Activated CD4-positive, CD25-positive, alpha-beta regulatory T cell treated with anti-CD3 and anti-CD28 coated beads, Interleukin-2, amount 50 U/mL, for 72 hours (primary cell): Measurements from ENCODE around the gene GATC.
"Not testable (repeated sequence)": the region's sequence is repeated elsewhere in the genome, so short reads cannot be mapped to it uniquely, and the experiment has no call there.

Experiments used
- DNase-seq: peaks from one replicate; pipeline ENCODE4 v3.0.0; 2021

Gene GATC

GRCh38 chr12:120437735-120438494, 8.3 kb upstream of the GATC start, which contains the start of gene COX6A1:
Gene COX6A1 (plus strand): TSS chr12:120438113. CDS start chr12:120438127, 14 bp downstream.
- peak; percentile 93 for DNase-seq

DNA sequence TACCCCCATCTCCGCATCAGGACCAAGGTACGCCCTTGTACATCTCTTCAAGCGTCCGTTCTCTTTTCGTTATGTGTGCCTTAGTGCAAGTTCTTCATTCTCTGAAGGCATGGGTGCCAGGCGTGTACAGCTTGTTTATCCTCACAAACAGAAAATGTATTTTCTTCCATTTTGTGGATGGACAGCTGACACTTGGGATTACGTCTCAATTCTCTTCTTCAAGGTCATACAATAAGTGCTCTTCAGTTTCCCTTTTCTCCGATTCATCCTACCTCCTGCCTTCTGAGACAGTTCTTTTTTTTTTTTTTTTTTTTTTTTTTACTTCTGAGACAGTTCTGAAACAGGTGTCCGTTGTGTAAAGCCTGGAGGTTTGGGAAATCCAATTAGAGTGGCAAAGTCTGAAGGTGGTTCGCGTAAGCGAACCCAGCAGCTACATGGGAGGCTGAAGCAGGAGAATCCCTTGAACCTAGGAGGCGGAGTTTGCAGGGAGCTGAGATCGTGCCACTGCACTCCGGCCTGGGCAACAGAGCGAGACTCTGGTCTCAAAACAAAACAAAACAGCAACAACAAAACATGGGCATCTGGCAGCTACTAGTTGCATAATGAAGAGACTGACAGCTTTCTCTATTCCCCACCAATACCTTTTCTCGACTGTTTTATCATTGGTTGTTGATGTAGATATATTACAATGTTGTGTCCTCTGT, 7.6 kb upstream of the GATC start:
- no peak for DNase-seq

- peak; percentile 51 for DNase-seq
Measured at GRCh38 chr12:120439646-120440247, 6.5 kb upstream of the GATC start.

- DNase-seq: no peak
Measured at GRCh38 chr12:120444676-120445075, 1.6 kb upstream of the GATC start.

GRCh38 chr12:120446844-120447178, 567 bp downstream of the GATC start:
- not testable (repeated sequence) for DNase-seq

DNA sequence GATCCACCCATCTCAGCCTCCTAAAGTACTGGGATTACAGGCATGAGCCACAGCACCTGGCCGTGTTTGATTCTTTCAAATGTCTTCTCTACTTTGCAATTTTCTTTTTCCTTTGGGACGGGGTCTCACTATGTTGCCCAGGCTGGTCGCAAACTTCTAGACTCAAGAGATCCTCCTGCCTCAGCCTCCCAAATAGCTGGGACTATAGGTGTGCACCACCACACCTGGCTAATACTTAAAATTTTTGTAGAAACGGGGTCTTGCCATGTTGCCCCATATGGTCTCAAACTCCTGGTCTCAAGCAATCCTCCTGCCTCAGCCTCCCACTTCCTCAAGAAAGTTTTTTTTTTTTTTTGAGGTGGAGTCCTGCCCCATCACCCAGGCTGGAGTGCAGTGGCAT, 1.7 kb downstream of the GATC start:
- DNase-seq: no peak

- DNase-seq: not testable (repeated sequence)
Measured at GRCh38 chr12:120452524-120452923, 6.3 kb downstream of the GATC start.

GRCh38 chr12:120453060-120453750, 7.0 kb downstream of the GATC start:
- DNase-seq: no peak

DNA sequence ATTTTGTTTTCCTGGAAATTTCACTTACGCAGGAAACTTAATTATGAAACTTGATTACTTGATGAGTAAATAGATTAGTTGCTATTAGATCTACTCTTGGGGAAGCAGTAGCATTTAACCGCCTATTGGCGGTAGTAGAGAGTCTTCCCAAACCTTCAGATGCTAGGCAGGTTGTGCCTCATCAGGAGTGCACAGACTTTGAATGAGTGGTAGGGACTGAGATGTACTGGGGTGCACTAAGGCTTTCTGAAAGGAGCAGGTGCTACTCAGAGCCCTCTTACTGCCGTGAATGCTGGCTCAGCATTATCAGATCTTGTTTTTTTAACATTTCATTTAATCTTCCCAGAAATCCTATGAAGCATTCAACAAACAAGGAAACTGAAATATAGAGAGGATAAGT, 7.7 kb downstream of the GATC start:
- no peak for DNase-seq

DNA sequence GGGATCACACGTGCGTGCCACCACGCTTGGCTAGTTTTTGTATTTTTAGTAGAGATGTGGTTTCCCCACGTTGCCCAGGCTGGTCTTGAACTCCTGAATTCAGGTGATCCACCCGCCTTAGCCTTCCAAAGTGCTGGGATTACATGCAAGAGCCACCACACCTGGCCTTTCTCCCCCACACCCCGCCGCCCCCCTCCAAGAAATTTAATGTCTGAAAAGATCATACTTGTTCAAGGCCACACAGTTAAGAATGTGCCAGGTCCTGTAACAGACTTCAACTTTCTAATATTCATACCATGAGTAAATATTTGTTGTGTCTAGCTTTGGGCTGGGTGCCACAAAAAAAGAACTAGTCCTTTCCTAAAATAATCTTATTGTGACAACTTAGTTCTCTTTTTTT, 9.1 kb downstream of the GATC start:
- no peak for DNase-seq

GRCh38 chr12:120457133-120457532, 10.9 kb downstream of the GATC start:
- no peak for DNase-seq

DNA sequence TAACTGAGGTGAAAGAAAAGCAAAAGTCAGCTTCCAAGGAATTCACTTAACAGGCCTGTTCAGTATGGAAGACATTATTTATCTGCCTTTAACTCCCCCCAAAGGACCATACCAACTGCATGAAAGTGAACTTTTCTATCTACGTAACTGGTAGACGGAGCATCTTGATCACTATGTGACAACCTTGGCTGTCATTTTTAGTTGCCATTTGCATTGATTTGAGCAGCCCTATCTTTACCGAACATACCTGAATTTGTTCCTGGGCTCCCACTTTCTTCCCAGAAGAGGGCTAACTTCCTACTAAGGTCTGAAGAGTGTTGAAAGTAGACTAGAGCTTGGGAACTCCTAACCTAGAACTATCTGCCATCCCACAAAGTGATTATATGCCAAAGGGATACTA, 13.9 kb downstream of the GATC start:
- no peak for DNase-seq

DNA sequence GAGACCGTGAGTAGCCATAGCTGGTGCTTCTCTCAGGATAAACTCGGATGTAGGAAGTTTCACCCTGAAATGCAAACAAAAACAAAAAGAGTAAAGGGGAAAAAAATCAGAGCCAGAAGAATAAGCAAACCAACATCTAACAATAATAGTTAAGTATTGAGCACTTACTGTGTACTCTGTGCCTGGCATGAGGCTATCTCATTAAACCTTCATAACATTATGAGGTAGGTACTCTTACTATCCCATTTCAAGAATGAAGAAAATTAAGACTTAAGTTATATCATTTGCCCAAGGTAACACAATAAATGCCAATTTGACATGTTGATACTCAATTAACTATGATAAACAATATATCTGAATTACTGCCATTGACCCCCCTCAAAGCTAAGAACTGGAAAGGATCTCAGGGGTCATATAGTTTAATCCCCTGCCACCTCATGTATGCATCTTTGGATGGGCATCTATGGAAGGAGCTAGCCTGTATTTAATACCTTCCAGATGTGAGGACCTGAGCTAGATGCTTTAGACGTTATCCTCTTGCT, 15.9 kb downstream of the GATC start:
- no peak for DNase-seq

DNA sequence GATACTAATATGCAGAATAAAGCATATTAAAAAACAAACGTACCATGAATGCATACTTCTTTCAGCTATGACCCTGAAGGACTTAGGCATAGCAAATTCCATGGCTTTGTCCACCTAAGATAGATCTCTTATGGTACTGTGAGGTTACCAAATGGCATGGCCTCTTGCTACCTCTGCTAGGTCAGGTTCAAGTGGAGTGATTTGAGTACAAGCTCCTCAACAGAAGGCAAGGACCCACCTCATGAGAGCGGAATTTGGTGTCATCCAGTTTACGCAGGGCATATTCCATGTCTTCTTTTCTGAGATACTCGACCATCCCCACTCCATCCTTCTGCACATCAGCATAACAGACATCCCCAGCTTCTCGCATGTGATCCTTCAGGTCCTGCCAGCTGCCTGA, 17.5 kb downstream of the GATC start:
- DNase-seq: no peak

GRCh38 chr12:120465756-120466155, 19.5 kb downstream of the GATC start:
- no peak for DNase-seq

- DNase-seq: no peak
Measured at GRCh38 chr12:120466560-120467315, 20.5 kb downstream of the GATC start.

DNA sequence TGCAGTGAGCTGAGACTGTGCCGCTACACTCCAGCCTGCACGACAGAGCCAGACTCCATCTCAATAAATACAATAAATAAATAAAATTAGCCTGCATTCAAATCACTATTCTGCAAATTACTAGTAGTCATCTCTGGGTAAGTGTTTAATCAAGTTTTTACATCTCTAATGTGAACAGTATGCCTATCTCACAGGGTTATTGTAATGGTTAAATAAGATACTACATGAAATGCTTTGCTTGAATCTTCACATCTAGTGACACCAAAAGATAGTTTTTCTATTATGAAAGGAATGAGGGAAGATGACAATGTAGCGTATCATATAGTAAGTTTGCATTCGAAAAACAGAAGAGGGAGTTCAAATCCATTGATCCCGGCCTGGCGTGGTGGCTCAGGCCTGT, 21.2 kb downstream of the GATC start:
- no peak for DNase-seq

- peak; percentile 37 for DNase-seq
Measured at GRCh38 chr12:120468325-120468820, 22.1 kb downstream of the GATC start.

DNA sequence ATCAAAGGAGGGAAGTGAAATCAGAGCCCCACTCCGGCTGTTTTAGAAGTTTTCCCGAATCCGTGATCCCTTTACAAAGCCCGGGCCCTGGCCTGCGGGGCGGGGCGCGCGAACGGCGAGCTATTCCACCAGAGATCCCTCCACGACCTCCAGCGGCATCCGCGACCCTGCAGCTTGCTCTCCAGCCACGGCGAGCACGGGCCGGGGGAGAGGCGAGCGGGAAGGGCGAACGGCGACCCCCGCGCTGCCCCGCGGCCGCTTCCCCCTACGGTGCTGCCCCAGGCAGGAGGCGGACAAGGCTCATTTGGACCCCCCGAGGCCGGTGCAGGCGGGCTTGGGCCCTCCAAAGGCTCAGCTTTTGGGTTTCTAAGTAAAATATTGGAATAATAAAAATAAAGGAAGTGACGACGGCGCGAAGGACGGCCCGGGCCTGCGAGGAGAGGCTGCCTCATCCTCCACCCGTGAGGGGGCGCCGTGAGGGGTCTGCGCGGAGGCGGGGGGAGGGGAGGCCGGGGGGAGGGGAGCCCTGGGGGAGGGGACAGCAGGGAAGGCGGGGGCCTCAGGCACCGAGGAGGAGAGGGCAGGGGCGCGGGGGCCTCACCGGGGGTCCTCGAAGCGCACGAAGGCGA, 22.7 kb downstream of the GATC start:
- DNase-seq: no peak

DNA sequence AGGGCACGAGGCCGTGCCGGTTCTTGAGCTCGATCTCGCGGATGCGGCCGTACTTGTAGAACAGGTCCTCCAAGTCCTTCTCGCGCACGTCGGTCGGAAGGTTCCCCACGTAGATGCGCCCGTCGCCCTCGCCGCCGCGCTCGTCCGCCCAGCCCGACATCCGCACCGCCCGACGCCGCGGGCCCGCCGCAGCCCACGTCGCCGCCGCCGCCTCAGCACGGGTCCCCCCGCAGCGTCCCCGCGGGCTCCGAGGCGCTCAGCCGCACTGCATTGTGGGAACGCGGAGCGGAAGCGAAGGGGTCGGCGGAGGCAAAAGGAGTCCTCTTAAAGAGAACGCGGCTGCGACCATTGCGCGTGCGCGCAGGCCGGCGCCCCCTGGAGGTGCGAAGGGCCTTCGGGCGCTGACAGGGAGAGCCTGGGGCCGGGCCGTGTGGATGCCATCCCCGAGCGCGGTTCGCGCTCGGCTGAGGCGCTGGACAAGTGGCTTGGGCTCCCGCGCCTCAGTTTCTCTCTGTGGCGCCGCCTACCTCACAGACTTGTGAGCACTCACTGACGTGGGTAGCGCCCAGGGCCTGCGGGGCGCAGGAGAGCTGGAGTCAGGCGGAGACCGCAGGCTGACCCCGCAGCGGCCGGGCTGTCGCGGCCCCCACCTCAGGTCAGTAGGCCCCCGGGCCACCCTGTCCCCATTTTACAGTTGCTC, 23.4 kb downstream of the GATC start, which contains the start of gene SRSF9:
Gene SRSF9, minus strand, starts transcription at position 299 of the 700 bp plus-strand sequence. Its CDS starts 139 bp downstream, at position 160.
- DNase-seq: peak; percentile 99
